ENCODE results near the gene USH2A.

GRCh38 chr1:215926670-215927069, 496.6 kb downstream of the USH2A start:
- TF ChIP-seq EP300 (IDR thresholded peaks at IDR 0.05; ENCODE audit: borderline replicate concordance), result no peak
- TF ChIP-seq YY1 (IDR thresholded peaks at IDR 0.05; ENCODE audit: low read depth), result no peak
- TF ChIP-seq TAF1 (IDR thresholded peaks at IDR 0.05; ENCODE audit: low read depth), result no peak
- no peak for TF ChIP-seq CEBPB (IDR thresholded peaks at IDR 0.05)
- TF ChIP-seq MAX (IDR thresholded peaks at IDR 0.05), result no peak
- no peak for TF ChIP-seq RAD21 (IDR thresholded peaks at IDR 0.05; ENCODE audit: low read depth)
- no peak for TF ChIP-seq TCF12 (IDR thresholded peaks at IDR 0.05; ENCODE audit: low read depth)
- TF ChIP-seq TEAD4 (IDR thresholded peaks at IDR 0.05), result no peak
- TF ChIP-seq, protein P1, sequence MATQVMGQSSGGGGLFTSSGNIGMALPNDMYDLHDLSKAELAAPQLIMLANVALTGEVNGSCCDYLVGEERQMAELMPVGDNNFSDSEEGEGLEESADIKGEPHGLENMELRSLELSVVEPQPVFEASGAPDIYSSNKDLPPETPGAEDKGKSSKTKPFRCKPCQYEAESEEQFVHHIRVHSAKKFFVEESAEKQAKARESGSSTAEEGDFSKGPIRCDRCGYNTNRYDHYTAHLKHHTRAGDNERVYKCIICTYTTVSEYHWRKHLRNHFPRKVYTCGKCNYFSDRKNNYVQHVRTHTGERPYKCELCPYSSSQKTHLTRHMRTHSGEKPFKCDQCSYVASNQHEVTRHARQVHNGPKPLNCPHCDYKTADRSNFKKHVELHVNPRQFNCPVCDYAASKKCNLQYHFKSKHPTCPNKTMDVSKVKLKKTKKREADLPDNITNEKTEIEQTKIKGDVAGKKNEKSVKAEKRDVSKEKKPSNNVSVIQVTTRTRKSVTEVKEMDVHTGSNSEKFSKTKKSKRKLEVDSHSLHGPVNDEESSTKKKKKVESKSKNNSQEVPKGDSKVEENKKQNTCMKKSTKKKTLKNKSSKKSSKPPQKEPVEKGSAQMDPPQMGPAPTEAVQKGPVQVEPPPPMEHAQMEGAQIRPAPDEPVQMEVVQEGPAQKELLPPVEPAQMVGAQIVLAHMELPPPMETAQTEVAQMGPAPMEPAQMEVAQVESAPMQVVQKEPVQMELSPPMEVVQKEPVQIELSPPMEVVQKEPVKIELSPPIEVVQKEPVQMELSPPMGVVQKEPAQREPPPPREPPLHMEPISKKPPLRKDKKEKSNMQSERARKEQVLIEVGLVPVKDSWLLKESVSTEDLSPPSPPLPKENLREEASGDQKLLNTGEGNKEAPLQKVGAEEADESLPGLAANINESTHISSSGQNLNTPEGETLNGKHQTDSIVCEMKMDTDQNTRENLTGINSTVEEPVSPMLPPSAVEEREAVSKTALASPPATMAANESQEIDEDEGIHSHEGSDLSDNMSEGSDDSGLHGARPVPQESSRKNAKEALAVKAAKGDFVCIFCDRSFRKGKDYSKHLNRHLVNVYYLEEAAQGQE (IDR thresholded peaks at IDR 0.05; ENCODE audit: low read depth), result no peak
- no peak for TF ChIP-seq ZBTB7A (IDR thresholded peaks at IDR 0.05; ENCODE audit: low read depth)
